Hematopoietic multipotent progenitor cell (in vitro differentiated cells): Measurements from ENCODE around the gene SLK. TPM values are rescaled to one million over a fixed set of nuclear protein-coding genes. Genes with fewer than 3 reads are reported as not detected.
A peak's percentile ranks its signal among the peaks of the same experiment; 100 is the strongest.

ENCODE experiments used
- DNase-seq, 3 donors: peaks; one replicate each; pipeline ENCODE4 v3.0.0-alpha.2; 2011 to 2015; ENCODE audit warnings: low read depth in 2 of 3, low spot score in 2 of 3
- total RNA-seq: library from RNA; depleted of rRNA; stranded (reverse); fragments of >200 nt; gene quantifications from one replicate; pipeline ENCODE4 v1.2.3, GENCODE V29; 2012

Gene SLK
- total RNA-seq, 1 donor = 11.6 TPM

DNA sequence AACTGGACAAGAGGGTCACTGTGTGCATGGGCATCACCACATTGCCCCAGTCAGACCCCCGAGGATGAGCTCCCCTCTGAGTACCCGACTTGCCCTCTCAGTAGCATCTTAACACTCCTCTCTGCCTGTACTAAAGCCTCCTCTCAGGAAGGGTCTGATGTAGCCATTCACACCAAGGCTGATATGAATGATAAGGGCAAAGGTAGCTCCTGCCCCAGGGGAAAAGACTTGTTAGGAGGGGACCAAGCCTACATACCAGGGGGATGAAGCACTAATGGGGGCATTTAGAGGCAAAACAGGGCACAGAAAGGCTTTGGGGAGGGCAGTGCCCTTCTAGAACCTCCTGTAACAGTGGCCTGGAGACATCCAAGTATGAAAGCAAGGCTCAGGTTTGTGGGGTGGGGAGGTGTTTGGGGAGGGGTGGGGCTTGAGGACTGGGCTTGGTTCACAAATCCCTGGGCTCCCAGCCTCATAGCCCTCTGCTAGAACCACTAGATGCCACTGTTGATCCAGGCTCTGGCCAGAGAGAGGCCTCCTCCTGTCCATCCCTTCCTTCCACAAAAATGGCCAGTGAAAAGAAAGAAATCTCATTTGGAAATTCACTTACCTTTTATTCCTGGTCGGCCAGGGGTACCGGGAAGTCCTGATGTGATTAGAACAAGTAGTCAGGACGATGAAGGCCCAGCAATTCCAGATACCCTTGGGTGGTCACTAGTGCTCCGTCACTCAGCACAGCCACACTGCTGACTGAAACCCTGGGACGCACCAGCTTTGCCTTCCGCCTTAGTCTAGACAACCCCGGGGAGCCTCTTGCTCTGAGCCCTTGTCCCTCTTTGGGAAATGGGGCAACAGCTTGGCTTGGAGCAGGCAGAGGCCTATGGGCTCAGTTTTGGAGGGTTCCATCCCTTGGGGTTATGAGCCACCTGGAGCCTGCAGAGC lies 78.5 kb downstream of the SLK start:
- peak in 2 of 3 donors; percentile 25 to 51 for DNase-seq

DNA sequence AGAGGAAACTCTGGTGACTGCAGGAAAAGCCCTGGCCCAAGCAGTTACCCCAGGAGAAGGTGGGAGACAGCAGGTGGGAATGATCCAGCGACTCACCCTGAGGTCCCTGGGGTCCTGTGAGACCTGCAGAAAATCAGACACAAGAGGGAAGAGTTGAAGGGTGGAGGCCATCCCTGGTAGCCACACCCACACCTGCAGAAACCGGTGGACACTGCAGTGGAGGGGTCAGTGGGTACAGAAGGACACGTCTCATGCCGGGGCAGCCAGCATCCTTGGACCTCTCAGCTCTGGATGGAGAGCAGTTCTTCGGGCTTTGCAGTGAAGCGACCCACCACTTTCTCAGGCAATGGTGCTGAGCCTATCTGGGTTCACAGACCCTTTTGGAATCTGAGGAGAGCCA lies 79.7 kb downstream of the SLK start:
- no peak for DNase-seq

DNA sequence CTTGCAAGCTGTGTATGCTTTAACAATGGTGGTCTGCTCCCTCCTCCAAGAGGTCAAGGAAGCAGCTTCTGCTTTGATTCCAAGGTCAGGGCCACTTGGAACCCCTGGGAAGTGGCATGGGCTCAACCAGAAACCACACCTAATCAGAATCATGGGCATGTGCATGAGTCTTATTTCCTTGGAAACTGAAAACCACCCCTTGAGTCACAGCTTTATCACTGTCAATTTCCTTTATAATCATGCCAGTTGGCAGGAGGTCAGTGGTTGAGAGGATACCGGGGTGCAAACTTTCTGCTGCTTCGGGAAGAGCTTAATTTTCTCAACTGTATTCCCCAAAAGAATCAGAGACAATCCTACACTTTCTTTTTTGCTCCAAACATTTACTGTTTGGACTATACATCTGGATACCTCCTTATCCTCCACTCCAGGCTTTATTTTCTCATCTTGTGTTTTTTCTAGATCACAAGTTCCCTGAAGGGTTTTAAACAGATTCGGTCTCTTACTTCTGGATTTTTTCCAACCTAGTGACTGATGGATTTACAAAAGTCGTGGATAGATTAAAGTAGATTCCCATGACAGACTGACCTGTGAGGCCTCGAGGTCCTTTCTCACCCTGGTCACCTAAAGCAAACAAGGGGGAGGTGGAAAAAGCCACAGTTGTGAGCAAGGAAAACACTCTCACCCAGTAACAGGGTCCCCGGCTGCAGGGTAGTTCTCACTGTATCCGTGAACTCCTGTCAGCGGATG lies 82.7 kb downstream of the SLK start:
- no peak for DNase-seq

DNA sequence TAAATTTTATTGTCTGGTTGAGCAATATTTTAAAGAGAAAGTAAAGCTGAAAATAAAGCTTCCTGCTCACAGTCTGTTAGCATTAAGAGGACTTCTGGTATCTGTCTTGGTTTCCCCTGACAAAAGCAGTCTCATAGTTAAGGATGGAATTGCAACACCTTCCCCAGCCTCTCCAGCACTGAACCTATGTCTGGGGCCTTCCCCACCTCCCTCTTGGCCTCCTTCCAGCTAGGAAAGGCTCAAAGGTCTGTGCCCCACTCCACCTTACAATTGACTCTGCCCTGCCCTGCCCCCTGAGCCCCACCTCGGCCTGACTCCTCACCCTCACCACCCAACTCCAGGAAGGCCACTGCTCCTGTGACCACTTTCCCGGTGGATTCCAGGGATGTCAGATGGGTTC lies 85.5 kb downstream of the SLK start:
- no peak for DNase-seq

DNA sequence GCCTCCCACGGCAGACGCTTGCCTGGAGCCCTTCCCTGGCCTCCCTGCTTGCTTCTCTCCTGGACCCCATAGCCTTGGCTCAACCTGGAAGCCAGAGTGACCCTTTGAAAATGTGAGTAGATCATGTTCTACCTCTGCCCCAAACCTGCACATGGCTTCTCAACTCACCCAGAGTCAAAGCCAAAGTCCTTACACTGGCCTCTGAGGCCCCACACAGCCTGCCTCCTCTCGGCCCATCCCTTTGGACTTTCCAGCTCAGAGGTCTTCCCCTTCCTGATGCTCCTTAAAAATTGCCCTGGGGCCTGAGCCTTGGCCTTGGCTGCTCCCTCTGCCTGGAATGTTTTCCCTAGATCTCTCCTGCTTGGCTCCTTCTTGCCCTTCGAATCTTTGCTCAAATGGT lies 86.3 kb downstream of the SLK start:
- DNase-seq = no peak

DNA sequence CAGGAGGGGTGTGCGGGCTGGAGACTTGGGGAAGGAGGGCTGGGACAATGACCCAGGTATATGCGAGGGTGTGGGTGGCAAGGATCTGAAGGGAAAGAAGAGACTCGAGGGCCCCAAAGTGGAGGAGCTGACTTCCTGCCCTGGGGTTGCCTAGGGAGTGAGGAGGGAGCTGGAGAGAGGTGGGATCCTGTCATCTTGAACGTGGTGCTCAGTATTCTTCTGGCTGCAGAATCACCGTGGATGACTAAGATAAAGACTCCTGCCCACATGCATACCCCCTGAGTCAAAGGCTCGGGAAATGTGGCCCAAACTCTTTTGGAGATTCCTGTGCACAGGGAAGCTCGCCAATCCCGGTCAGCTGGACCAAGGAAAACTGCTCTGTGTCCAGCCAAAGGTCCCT lies 87.5 kb downstream of the SLK start:
- DNase-seq = no peak

DNA sequence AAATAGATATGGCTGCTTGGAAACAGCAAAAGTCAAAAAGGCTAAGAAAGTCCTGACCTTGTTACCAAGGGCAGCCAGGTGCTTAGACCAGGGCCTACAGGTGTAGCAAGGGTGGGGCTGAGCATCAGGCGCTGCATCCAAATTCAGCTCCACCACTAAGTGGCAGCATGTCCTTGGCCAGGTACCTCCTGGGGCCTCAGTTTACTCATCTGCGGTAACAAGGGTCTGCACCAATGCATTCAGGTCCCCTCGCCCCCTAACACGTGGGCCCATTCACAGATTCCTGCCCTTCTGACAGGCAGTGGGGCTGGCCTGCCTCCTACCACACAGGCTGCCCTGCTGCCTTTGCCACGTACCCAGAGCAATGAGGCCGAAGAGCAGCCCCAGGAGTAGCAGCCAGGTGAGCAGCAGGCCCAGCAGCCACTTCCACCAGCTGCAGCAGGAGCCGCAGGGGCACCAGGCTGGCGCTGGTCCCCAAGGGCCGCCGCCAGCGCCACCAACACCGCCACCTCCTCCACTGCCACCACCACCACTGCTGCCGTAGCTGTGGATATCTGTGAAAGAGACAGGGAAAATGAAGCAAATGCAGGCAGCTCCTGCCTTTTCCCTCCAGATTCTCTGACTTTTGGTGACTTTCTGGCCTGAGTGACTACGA lies 89.8 kb downstream of the SLK start:
- no peak for DNase-seq

DNA sequence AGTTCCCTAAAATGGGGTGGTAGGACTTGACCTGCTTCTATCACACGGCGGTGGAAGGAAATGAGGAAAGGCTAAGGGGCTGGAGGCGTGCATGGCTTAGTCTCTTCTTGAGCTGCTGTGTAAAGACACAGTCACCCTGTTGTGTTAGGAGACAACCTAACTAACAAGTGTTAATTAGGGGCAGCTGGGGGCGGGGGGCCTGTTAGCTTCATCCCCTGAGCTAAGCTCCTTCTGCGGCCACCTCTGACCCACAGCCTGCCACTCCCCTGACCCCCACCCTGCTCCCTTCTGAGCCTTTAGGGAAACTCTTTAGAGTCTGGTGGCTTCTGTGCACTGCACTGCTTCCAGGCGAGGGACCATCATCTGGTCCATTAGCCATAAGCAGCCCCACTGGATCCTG lies 90.8 kb downstream of the SLK start:
- no peak for DNase-seq

DNA sequence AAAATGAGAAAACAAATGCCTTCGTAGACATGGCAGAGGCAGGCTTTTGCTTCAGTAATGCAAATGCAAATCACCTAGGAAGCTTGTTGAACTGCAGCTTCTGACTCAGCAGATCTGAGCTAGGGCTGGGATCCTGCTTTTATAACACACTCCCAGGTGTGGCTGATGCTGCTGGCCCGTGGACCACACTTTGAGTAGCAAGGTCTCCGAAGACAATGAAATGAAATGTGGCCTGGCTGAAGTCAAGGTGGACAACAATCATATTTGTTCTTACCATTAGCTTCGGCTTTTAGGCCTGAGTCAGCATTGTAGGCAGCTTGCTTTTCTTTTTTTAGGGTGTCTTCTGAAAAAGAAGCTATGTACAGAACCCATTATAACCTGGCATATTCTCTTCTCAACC lies 92.4 kb downstream of the SLK start:
- no peak for DNase-seq

DNA sequence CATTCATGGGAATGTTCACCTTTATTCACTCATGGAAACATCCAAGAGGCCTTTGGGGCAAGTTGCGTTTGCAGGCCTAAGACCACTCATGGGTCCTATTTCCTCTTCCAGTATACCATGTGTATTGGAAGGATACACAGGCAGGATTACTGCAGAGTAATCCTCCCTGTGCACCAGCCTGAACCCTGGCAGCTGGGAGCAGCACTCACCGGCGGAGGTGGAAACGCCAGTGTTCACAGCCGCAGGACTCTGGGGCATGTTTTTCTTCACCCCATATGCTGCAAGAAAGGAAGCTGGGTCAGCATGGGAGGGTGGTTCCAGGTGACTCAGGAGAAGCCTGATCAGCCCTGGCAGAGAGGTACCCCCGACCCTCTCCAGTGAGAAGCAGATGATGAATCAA lies 94.3 kb downstream of the SLK start:
- no peak for DNase-seq

DNA sequence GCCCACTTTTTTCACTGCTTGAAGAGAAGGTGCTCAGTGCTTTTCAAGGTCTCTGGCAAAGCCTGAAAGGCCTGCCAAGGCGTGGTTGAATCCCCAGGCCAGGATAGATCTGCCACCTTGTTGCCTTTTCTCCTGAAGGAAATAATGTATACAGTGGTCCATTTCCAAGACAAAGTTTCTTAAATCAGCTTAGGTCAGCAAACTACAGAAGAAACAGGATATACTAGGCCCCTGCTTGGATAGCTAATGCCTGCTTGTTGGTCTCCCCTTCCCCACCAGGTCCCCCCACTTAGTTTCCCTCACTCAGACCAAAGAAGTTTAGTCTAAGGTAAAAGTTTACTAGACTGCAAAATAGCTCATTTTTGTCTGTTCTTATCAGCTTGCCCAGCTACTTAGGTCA lies 98.8 kb downstream of the SLK start:
- no peak for DNase-seq

DNA sequence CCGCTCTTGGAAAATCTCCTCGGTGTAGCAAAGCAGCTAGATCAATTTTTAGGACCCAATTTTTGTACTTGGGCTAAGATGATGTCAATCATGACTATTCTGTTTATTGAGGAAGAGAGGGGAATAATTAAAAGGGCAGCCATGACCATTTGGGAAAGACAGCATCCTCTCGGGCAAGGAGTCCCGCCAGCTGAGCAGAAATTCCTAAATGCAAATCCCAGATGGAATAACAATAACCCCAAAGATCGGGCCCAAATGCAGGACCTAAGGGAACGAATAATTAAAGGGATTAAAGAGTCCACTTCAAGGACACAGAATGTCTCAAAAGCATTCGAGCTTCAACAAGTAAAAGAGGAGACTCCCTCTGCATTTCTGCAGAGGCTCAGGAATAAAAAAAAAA lies 100.0 kb downstream of the SLK start:
- no peak for DNase-seq

DNA sequence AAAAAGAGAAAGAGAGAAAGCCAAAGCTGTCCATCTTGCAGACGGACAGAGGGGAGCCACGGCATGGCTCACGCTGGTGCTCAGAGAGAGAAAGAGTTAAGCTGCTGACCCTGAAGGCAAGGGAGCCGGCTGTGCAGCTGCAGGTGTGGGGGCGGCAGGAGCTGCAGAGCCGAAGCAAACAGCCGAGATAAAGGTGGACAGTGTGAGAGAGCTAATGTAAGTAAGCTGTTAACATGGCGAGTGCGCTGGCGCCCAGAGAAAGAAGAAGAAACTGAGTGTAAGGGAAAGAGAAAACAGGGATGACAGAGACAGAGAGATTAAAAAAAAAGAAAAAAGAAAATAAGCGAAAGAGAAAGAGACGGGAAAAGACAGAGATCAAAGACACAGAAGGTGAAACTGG lies 100.6 kb downstream of the SLK start:
- DNase-seq = no peak

DNA sequence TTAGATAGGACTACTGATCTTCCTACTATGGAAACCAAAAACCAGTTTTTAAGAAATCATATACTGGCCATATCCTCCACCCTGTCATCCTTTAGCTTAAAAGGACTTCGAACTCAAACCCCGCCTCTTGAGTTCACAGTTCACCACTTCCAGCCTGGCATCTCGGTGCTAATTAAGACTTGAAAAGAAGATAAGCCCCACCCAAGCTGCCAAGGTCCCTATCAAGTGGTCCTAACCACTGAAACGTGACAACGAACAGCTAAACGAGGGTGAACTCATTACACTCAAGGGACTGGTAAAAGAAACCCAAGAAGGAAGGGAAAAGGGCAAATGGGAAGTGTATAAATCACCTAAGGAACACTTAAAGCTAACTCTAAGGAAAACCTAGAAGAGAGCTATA lies 102.7 kb downstream of the SLK start:
- DNase-seq = no peak

DNA sequence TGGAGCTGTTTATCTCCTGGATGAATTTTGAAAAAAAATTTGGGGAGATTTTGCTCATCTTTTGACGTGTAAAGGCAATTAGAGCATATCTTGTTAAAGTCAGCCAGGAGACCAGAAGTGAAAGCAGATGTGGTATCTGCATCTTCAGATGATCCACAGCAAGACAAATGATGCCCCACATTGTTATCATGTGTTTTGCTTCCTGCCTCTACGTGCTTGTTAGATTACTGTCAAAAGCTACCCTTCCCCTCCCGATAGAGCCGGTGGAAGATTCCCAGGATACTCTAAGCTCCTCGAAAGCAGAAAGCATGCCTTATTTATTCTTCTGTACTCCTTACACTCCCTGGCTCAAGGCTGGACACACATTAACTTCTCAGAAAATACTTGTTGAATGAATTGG lies 105.8 kb downstream of the SLK start:
- no peak for DNase-seq

DNA sequence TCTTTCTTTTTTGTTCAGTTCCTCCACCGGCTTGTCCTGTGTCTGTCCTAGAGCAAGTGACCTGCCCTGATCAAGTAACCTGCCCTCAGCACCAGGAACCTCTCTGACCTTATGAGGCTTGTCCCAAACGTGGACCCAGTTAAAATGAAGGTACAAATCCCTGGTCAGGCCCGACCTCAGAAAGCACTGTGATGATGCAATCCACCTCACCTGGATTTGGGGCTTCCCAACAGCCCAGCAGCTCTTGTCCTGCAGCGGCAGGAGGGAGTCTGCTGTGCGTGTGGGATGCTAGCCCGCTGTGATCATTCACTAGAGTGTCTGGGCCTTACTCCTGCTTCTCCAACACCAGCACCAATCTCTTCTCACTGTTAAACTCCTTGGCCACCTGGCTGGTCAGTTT lies 107.6 kb downstream of the SLK start:
- no peak for DNase-seq

DNA sequence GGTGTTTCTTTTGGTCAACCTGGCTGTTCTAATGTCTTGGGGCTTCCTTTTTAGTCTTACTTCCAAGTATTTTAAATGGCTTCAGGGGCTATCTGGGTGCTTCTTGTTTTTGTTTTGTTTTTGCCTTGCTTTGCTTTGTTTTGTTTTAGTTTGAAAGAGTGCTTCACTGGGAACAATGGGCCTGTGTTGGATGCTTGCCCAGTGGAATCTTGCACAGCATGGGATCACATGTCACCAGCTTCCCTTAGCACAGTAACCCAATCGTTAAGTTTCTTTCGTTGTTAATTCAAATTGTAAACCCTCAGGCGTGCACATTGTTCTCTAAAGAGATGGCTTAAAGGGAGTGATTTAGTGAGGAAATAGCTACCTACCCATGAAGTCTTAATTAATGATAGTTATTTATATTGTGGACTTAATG lies 109.8 kb downstream of the SLK start:
- no peak for DNase-seq

DNA sequence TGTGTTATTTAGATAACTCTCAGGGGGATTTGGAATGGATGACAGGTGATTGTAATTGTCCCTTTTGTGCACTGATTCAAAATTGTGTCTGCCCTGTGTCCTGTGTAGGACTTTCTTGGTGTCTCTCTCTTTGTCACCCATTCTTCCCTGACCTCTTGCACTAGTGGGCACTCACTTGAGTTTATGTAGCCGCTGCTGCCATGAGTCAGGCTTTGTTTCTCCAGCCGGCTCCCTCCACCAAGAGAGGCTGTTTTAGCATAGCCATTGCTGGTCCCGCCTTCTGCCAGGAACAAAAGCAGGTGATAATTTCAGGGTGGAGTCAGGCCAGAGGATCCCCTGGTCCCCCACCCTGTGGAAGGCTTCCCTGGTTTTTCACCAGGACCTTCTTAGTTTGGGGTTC lies 110.3 kb downstream of the SLK start:
- DNase-seq = no peak

DNA sequence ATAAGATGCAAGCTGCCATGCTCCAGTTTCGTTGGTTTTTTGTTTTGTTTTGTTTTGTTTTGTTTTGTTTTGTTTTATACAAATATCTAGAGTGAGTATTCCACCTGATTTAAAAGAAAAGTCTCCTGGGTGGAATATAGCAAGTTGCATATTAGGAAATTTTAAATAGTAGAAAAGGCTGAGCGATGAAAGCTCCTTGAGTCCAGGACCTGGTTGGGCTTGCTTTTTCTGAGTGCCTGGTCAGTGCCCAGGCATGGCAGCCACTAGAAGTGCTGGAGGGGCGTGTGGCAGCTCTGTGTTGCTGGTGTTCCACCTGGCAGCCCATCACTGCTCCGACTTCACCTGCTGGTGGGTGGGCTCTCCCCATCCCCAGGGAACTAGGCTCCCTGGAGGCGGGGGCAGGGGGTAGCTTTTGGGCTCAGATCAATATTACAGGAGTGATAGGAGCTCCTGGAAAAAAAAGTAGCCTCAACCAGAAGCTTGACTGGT lies 110.8 kb downstream of the SLK start:
- no peak for DNase-seq
